Loucy (cell line): ENCODE data around the gene PBX2.

Source experiments
- H2AFZ ChIP-seq: fragments of 200-600 bp; sonication (generic); 2 replicates; pipeline ENCODE4 v1.6.0; 2016; ENCODE audit warnings: antibody characterized with exemption, mild to moderate bottlenecking, low read length, moderate library complexity
- H3F3A ChIP-seq: fragments of 200-600 bp; 2 replicates; pipeline ENCODE4 v1.6.0; 2016; ENCODE audit warnings: antibody characterized with exemption, low read depth, mild to moderate bottlenecking
- H3K27me3 ChIP-seq: fragments of 200-600 bp; sonication (generic); 2 replicates; pipeline ENCODE4 v1.6.1; 2014; ENCODE audit warnings: low read length, mild to moderate bottlenecking; ENCODE audit not compliant: insufficient read depth, poor library complexity, severe bottlenecking
- H3K36me3 ChIP-seq: fragments of 200-600 bp; sonication (generic); 2 replicates; pipeline ENCODE4 v1.6.1; 2016; ENCODE audit warnings: low read length; ENCODE audit not compliant: insufficient read depth
- H3K4me1 ChIP-seq: fragments of 200-600 bp; sonication (generic); 2 replicates; pipeline ENCODE4 v1.5.1; 2014; ENCODE audit warnings: low read length, mild to moderate bottlenecking; ENCODE audit not compliant: insufficient read depth, poor library complexity, severe bottlenecking
- H3K4me2 ChIP-seq: fragments of 200-600 bp; sonication (generic); 2 replicates; pipeline ENCODE4 v1.6.0; 2014; ENCODE audit warnings: antibody characterized with exemption, low read length, low read depth, mild to moderate bottlenecking; ENCODE audit not compliant: poor library complexity, severe bottlenecking
- H3K4me3 ChIP-seq: fragments of 200-600 bp; sonication (generic); 2 replicates; pipeline ENCODE4 v1.5.1; 2014; ENCODE audit warnings: low read length, mild to moderate bottlenecking, mixed read lengths; ENCODE audit not compliant: poor library complexity, severe bottlenecking
- H3K79me2 ChIP-seq: fragments of 200-600 bp; sonication (generic); 2 replicates; pipeline ENCODE4 v1.6.1; 2014; ENCODE audit warnings: low read length; ENCODE audit not compliant: insufficient read depth
- H3K9ac ChIP-seq: fragments of 200-600 bp; sonication (generic); 2 replicates; pipeline ENCODE4 v1.6.0; 2014; ENCODE audit warnings: mild to moderate bottlenecking, low read depth, low read length, moderate library complexity; ENCODE audit not compliant: poor library complexity, severe bottlenecking
- H3K9me2 ChIP-seq: fragments of 200-600 bp; sonication (generic); replicated peaks from 2 replicates; pipeline ENCODE4 v1.6.1; 2016; ENCODE audit warnings: low read depth, low read length, mixed read lengths
- H3K9me3 ChIP-seq: fragments of 200-600 bp; sonication (generic); 2 replicates; pipeline ENCODE4 v1.6.1; 2014; ENCODE audit warnings: mild to moderate bottlenecking, antibody characterized with exemption, low read length, low read depth; ENCODE audit not compliant: insufficient read depth
- H4K20me1 ChIP-seq: fragments of 200-600 bp; sonication (generic); 2 replicates; pipeline ENCODE4 v1.6.0; 2014; ENCODE audit warnings: antibody characterized with exemption, low read length, mild to moderate bottlenecking; ENCODE audit not compliant: insufficient read depth, poor library complexity, severe bottlenecking
- EZH2phosphoT487 ChIP-seq: fragments of 200-600 bp; IDR thresholded peaks from 2 replicates; pipeline ENCODE4 v1.6.1; 2018; ENCODE audit warnings: antibody characterized with exemption, mild to moderate bottlenecking, moderate library complexity, borderline replicate concordance
- TF ChIP-seq, protein P1 (sequence below): fragments of 200-600 bp; sonication (generic); conservative IDR thresholded peaks from 2 replicates; pipeline ENCODE4 v1.5.1; 2014; ENCODE audit warnings: mild to moderate bottlenecking, antibody characterized with exemption, low read length

Gene PBX2

DNA sequence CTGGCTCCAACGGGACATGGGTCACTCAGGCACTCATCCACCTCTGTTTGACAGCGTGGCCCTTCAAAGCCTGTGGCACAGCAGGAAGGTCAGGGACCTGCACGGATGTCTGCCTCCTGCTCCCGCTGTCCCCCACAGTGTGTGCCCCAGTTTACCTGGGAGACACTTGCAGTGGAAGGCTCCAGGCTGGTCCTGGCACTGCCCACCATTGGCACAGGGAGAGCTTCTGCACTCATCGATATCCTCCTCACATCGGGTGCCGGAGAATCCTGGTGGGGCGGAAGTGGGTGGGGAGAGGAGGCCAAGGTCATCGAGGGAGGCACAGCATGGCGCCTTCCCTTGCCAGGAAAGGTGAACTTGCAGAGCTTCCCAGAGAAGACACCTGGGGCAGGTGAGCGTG lies 27.0 kb upstream of the PBX2 start:
- Histone ChIP-seq H3K9ac (no peak overlapping the region), H3K27me3 (no peaks in the 10 kb centered on the region), H3K4me1 (no peaks in the 10 kb centered on the region), H3K9me3 (no peaks in the 10 kb centered on the region), H2AFZ (no peak overlapping the region), H3F3A (no peaks in the 10 kb centered on the region), H3K36me3 (no peaks in the 10 kb centered on the region), H4K20me1 (no peaks in the 10 kb centered on the region), H3K4me2 (no peak overlapping the region), H3K9me2 (no peaks in the 10 kb centered on the region), H3K4me3 (no peak overlapping the region), H3K79me2 (no peaks in the 10 kb centered on the region)
- TF ChIP-seq, protein P1, sequence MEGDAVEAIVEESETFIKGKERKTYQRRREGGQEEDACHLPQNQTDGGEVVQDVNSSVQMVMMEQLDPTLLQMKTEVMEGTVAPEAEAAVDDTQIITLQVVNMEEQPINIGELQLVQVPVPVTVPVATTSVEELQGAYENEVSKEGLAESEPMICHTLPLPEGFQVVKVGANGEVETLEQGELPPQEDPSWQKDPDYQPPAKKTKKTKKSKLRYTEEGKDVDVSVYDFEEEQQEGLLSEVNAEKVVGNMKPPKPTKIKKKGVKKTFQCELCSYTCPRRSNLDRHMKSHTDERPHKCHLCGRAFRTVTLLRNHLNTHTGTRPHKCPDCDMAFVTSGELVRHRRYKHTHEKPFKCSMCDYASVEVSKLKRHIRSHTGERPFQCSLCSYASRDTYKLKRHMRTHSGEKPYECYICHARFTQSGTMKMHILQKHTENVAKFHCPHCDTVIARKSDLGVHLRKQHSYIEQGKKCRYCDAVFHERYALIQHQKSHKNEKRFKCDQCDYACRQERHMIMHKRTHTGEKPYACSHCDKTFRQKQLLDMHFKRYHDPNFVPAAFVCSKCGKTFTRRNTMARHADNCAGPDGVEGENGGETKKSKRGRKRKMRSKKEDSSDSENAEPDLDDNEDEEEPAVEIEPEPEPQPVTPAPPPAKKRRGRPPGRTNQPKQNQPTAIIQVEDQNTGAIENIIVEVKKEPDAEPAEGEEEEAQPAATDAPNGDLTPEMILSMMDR = no peak
- no peak for TF ChIP-seq EZH2phosphoT487

DNA sequence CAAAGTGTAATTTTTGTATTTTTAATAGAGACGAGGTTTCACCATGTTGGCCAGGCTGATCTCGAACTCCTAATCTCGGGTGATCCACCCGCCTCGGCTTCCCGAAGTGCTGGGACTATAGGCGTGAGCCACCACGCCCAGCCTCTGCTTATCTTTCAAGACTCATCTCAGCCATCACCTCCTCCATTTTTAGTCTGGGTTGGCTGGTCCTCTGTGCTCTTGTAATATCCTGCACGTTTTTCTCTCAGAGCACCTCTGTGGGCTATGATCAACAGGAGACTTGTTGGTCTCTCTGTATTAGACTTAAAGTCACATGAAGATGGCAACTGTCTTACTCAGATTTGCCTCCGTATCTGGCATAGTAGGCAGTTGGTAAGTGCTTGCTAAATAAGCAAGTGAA lies 26.3 kb upstream of the PBX2 start:
- H3K9me2 ChIP-seq = no peaks in the 10 kb centered on the region
- H3K4me2 ChIP-seq = no peak overlapping the region
- H3K9me3 ChIP-seq = no peaks in the 10 kb centered on the region
- no peaks in the 10 kb centered on the region for H3K36me3 ChIP-seq
- TF ChIP-seq, protein P1 = no peak
- TF ChIP-seq EZH2phosphoT487 = no peak
- no peaks in the 10 kb centered on the region for H3F3A ChIP-seq
- no peak overlapping the region for H2AFZ ChIP-seq
- no peaks in the 10 kb centered on the region for H3K27me3 ChIP-seq
- H4K20me1 ChIP-seq = no peaks in the 10 kb centered on the region
- no peaks in the 10 kb centered on the region for H3K4me1 ChIP-seq
- H3K4me3 ChIP-seq = no peak overlapping the region
- no peaks in the 10 kb centered on the region for H3K79me2 ChIP-seq
- no peak overlapping the region for H3K9ac ChIP-seq

DNA sequence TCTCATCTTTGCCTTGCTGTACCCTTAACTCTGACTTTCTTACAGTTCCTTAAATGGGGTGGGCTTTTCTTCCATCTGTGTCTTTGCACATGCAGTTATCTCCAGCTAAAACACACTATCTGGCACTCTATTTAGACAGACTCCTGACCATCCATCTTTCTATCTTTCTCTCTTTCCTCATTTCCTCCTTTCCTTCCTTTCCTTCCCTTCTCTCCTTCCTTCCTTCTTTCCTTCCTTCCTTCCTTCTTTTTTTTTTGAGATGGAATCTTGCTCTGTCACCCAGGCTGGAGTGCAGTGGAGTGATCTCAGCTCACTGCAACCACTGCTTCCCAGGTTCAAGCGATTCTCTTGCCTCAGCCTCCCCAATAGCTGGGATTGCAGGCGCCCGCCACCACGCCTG lies 25.6 kb upstream of the PBX2 start:
- Histone ChIP-seq H3K36me3 (no peaks in the 10 kb centered on the region), H3K4me1 (no peaks in the 10 kb centered on the region), H3K4me3 (no peak overlapping the region), H3K79me2 (no peaks in the 10 kb centered on the region), H3K9me2 (no peaks in the 10 kb centered on the region), H3K9me3 (no peaks in the 10 kb centered on the region), H3K27me3 (no peaks in the 10 kb centered on the region), H3K9ac (no peak overlapping the region), H4K20me1 (no peaks in the 10 kb centered on the region), H3F3A (no peaks in the 10 kb centered on the region), H3K4me2 (no peak overlapping the region), H2AFZ (no peak overlapping the region)
- TF ChIP-seq, protein P1 = no peak
- TF ChIP-seq EZH2phosphoT487 = no peak
